K562 (cell line): ENCODE data around the gene BCAR3. TPM values are rescaled to one million over a fixed set of nuclear protein-coding genes. Genes with fewer than 3 reads are reported as not detected.

Experiments used
- ATAC-seq: fragments of 200-7000 bp; cut with Tn5 transposase; 3 replicates; pipeline ENCODE4 v1.9.1; 2020; ENCODE audit warnings: moderate library complexity
- BruUV-seq: library from RNA; stranded (reverse); fragments of 400-500 nt; replicated peaks from 2 replicates; lab custom pipeline; 2021; lab: Mats Ljungman, UMichigan
- CTCF ChIA-PET: fragments of 300-600 bp; formaldehyde crosslinking; extraction: SDS; loops from one replicate; lab custom pipeline; 2021; ENCODE audit warnings: low intra/inter-chr PET ratio; lab: Yijun Ruan, JAX
- POLR2A ChIA-PET: fragments of 300-600, 350-650 bp; sonication (Branson Sonifier 250); formaldehyde crosslinking; extraction: SDS; loops from one replicate; lab custom pipeline; 2021; ENCODE audit warnings: antibody characterized with exemption, inconsistent platforms; lab: Yijun Ruan, JAX
- DNase-seq, 4 experiments: peaks; one replicate each; pipeline versions ENCODE4 v3.0.0 to v3.0.0-alpha.2; 2011 to 2018; ENCODE audit warnings: low spot score in 3 of 4, mixed read lengths in 3 of 4; ENCODE audit errors: extremely low read depth in 1 of 4
- FAIRE-seq: peaks from 2 replicates; lab custom pipeline; 2011; peaks lifted over from hg19 to GRCh38; lab: Jason Lieb, UNC
- H2AFZ ChIP-seq: 2 replicates; pipeline ENCODE4 v1.6.0; 2011; ENCODE audit warnings: low read depth, low read length, control low read depth, inconsistent platforms
- H3K27ac ChIP-seq: fragments of 200-600 bp; 3 replicates; pipeline ENCODE4 v1.8.0; 2011; ENCODE audit warnings: low read depth, mild to moderate bottlenecking, control low read depth, inconsistent platforms, low read length, moderate library complexity, mixed read lengths; ENCODE audit errors: extremely low read depth
- H3K27me3 ChIP-seq, 2 experiments: fragments of 300-600 bp in 1 of 2; 2 replicates in 1 of 2; 3 replicates in 1 of 2; pipeline versions ENCODE4 v1.6.0 to v1.8.0; 2011; ENCODE audit warnings: inconsistent platforms in 2 of 2, low read length in 2 of 2, mild to moderate bottlenecking in 1 of 2, mixed read lengths in 1 of 2, moderate library complexity in 1 of 2; ENCODE audit not compliant: control insufficient read depth in 2 of 2, insufficient read depth in 2 of 2
- H3K36me3 ChIP-seq: fragments of 300-600 bp; 3 replicates; pipeline ENCODE4 v1.8.0; 2011; ENCODE audit warnings: mild to moderate bottlenecking, low read length, inconsistent platforms; ENCODE audit not compliant: control insufficient read depth, insufficient read depth
- H3K4me1 ChIP-seq, 2 experiments: fragments of 200-600 bp in 1 of 2; replicated peaks in 1 of 2; 2 replicates in 1 of 2; 3 replicates in 1 of 2; pipeline versions ENCODE4 v1.5.1 to v1.8.0; 2011; ENCODE audit warnings: inconsistent platforms in 2 of 2, low read length in 2 of 2, mild to moderate bottlenecking in 1 of 2, mixed read lengths in 1 of 2, moderate library complexity in 1 of 2; ENCODE audit not compliant: control insufficient read depth in 2 of 2, insufficient read depth in 2 of 2
- H3K4me2 ChIP-seq: 2 replicates; pipeline ENCODE4 v1.6.1; 2011; ENCODE audit warnings: low read length, control low read depth, inconsistent platforms, mixed read lengths; ENCODE audit not compliant: insufficient read depth
- H3K4me3 ChIP-seq: fragments of 200-600 bp; sonication (generic), shearing (Covaris generic); 2 replicates; pipeline ENCODE4 v1.5.1; 2016; ENCODE audit warnings: control low read depth, inconsistent platforms
- H3K79me2 ChIP-seq: fragments of 200-600 bp; 3 replicates; pipeline ENCODE4 v1.8.0; 2011; ENCODE audit warnings: low read length, inconsistent platforms; ENCODE audit not compliant: control insufficient read depth, insufficient read depth
- H3K9ac ChIP-seq, 2 experiments: 2 replicates each; pipeline versions ENCODE4 v1.6.0 to v1.6.1; 2011; ENCODE audit warnings: low read depth in 2 of 2, low read length in 2 of 2, control low read depth in 1 of 2, inconsistent platforms in 1 of 2, mild to moderate bottlenecking in 1 of 2, mixed read lengths in 1 of 2; ENCODE audit not compliant: insufficient read depth in 1 of 2
- H3K9me1 ChIP-seq: one replicate; pipeline ENCODE4 v1.6.0; 2011; ENCODE audit warnings: inconsistent platforms, mild to moderate bottlenecking, low read length, moderate library complexity; ENCODE audit not compliant: control insufficient read depth, insufficient read depth
- H3K9me3 ChIP-seq: replicated peaks from 2 replicates; pipeline ENCODE4 v1.5.1; 2011; ENCODE audit warnings: low read depth, low read length, inconsistent platforms; ENCODE audit not compliant: control insufficient read depth, insufficient read depth
- H4K20me1 ChIP-seq: replicated peaks from 2 replicates; pipeline ENCODE4 v1.6.1; 2011; ENCODE audit warnings: low read length, inconsistent platforms, mixed read lengths; ENCODE audit not compliant: control insufficient read depth, insufficient read depth
- E2F5 ChIP-seq: sonication (generic); formaldehyde crosslinking; IDR thresholded peaks from 2 replicates; pipeline ENCODE4 v1.8.0; 2022; ENCODE audit warnings: mild to moderate bottlenecking, missing genetic modification reagents
- MTA3 ChIP-seq: fragments of 450-650 bp; formaldehyde crosslinking; IDR thresholded peaks from 2 replicates; pipeline ENCODE4 v1.6.1; 2017; ENCODE audit warnings: mild to moderate bottlenecking, borderline replicate concordance
- RFX1 ChIP-seq: fragments of 450-650 bp; IDR thresholded peaks from 2 replicates; pipeline ENCODE4 v1.6.1; 2016; ENCODE audit warnings: mild to moderate bottlenecking, moderate library complexity
- YBX1 ChIP-seq: fragments of 450-650 bp; IDR thresholded peaks from 2 replicates; pipeline ENCODE4 v1.7.1; 2016; ENCODE audit warnings: mild to moderate bottlenecking
- WGBS: fragments of 100-300 bp; shearing (Covaris generic); methylation state at CpG from one replicate; pipeline ENCODE4 v1.1.6; 2016; ENCODE audit warnings: low coverage, mixed read lengths; ENCODE audit not compliant: insufficient coverage; ENCODE audit errors: missing lambda C conversion rate; 5-methylcytosine and 5-hydroxymethylcytosine counted together
- in situ Hi-C: fragments of 300-500 bp; cut with MboI; formaldehyde crosslinking; loops from 4 replicates; pipeline ENCODE4 v1.15.0; 2018; ENCODE audit warnings: inconsistent platforms, mixed read lengths
- intact Hi-C: fragments of 100-400 bp; cut with micrococcal nuclease; formaldehyde crosslinking; loops from 2 replicates; pipeline ENCODE4 v1.14.2; 2022
- polyA plus RNA-seq, 8 experiments: library from polyadenylated mRNA; depleted of rRNA in 4 of 8; stranded (reverse) in 5 of 8; unstranded in 3 of 8; fragments of >200 nt; fragmentation: Nextera tagmentation in 2 of 8; fragmentation: Illumina TruSeq in 1 of 8; extraction: Ambion mirVana in 2 of 8; extraction: Trizol in 1 of 8; gene quantifications; 2 replicates each; pipeline versions ENCODE4 v1.2.1 to v1.2.3, GENCODE V29; 2011 to 2014; ENCODE audit warnings: inconsistent platforms in 1 of 8, missing spikeins in 1 of 8
- total RNA-seq, 7 experiments: library from RNA; depleted of rRNA in 6 of 7; stranded (reverse); fragments of >200 nt in 6 of 7; fragmentation: Illumina TruSeq in 2 of 7; extraction: Trizol in 2 of 7; gene quantifications; 2 replicates each; pipeline versions ENCODE4 v1.2.1 to v1.2.3, GENCODE V29; 2011 to 2021; ENCODE audit warnings: low replicate concordance in 1 of 7
- TF ChIP-seq, protein P1 (sequence below): fragments of 250-450 bp; sonication (Bioruptor Pico); IDR thresholded peaks from 2 replicates; pipeline ENCODE4 v1.5.0; 2021

Gene BCAR3
- total and polyA plus RNA-seq, 9 of the 15 experiments (the other 6 are each of a cell fraction or from before 2014, with no cell fraction given) = 1.8 to 6.3 (median 3.8) TPM

GRCh38 chr1:93611668-93612067, 70.0 kb downstream of the BCAR3 start:
- Histone ChIP-seq H3K4me1 (peaks cover 0 to 6% of the 10 kb centered on the region in 2 experiments; a peak in 2 of 5 replicates), H3K9me3 (no peaks in the 10 kb centered on the region), H3K27ac (no peak overlapping the region), H4K20me1 (peaks cover 2% of the 10 kb centered on the region; the same call in 1 of the 2 replicates), H3K9ac (no peak overlapping the region), H2AFZ (no peak overlapping the region), H3K4me3 (no peak overlapping the region), H3K4me2 (no peak overlapping the region), H3K27me3 (peaks cover 8 to 26% of the 10 kb centered on the region in 2 experiments; a peak in 3 of 5 replicates), H3K79me2 (no peaks in the 10 kb centered on the region), H3K9me1 (no peaks in the 10 kb centered on the region), H3K36me3 (no peaks in the 10 kb centered on the region)
- BruUV-seq = no TSS peak
- ATAC-seq (no peak), DNase-seq (no peak), FAIRE-seq (no peak)
- in situ Hi-C loops = no loop called here
- ChIA-PET POLR2A (no interaction called here), CTCF (no interaction called here)
- 17% methylated on average over 5 of the region's 5 CpGs for WGBS
- TF ChIP-seq MTA3 (no peak), E2F5 (CRISPR knock-in tag) (no peak), RFX1 (0 out of 2 replicates have a peak, but pooled peaks have one; percentile 22), YBX1 (no peak)
- TF ChIP-seq, protein P1, sequence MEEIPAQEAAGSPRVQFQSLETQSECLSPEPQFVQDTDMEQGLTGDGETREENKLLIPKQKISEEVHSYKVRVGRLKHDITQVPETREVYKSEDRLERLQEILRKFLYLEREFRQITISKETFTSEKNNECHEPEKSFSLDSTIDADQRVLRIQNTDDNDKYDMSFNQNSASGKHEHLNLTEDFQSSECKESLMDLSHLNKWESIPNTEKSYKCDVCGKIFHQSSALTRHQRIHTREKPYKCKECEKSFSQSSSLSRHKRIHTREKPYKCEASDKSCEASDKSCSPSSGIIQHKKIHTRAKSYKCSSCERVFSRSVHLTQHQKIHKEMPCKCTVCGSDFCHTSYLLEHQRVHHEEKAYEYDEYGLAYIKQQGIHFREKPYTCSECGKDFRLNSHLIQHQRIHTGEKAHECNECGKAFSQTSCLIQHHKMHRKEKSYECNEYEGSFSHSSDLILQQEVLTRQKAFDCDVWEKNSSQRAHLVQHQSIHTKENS (CRISPR knock-in tag) = no peak
- intact Hi-C loops = no loop called here
